Colonic mucosa (tissue), 4 donors: Measurements from ENCODE around the gene FOS. TPM values are rescaled to one million over a fixed set of nuclear protein-coding genes. Genes with fewer than 3 reads are reported as not detected.

Source experiments
- DNase-seq: peaks from one replicate; pipeline ENCODE4 v3.0.0-alpha.2; 2020
- H3K27ac ChIP-seq: fragments of 200-600 bp; one replicate; pipeline ENCODE4 v1.8.0; 2021
- H3K27me3 ChIP-seq: fragments of 200-600 bp; one replicate; pipeline ENCODE4 v1.8.0; 2021
- H3K36me3 ChIP-seq: fragments of 200-600 bp; one replicate; pipeline ENCODE4 v1.8.0; 2021
- H3K4me1 ChIP-seq: fragments of 200-600 bp; one replicate; pipeline ENCODE4 v1.8.0; 2021; ENCODE audit warnings: mild to moderate bottlenecking
- H3K4me3 ChIP-seq: fragments of 200-600 bp; one replicate; pipeline ENCODE4 v1.8.0; 2021
- H3K9ac ChIP-seq, 2 donors: one replicate each; pipeline ENCODE4 v1.7.0; 2013; ENCODE audit warnings: control low read depth in 2 of 2, low read depth in 2 of 2, low read length in 2 of 2
- H3K9me3 ChIP-seq: fragments of 200-600 bp; one replicate; pipeline ENCODE4 v1.8.0; 2021
- intact Hi-C: fragments of 100-400 bp; cut with DNase I; formaldehyde crosslinking; loops from one replicate; pipeline ENCODE4 v1.14.1; 2022
- total RNA-seq, 2 donors: library from RNA; stranded (reverse); fragmentation: NEBNext Ultra II Directional in 1 of 2; extraction: Animal tissue kit (Norgen Biotek cat#: 25700) in 1 of 2; gene quantifications; one replicate each; pipeline ENCODE4 v1.2.1, GENCODE V29; 2021
- TF ChIP-seq, protein P1 (sequence below): fragments of 200-600 bp; IDR thresholded peaks from one replicate; pipeline ENCODE4 v1.8.0; 2022; ENCODE audit warnings: antibody characterized with exemption, mild to moderate bottlenecking
- donor health status: healthy.
- donor health status: DM: no; HTN: no; CAD: no.
- donor health status: DM: no; HTN: no; CAD: no.

Gene FOS
- total RNA-seq, 2 donors from 2014 or later = 86.9 to 98.4 TPM

DNA sequence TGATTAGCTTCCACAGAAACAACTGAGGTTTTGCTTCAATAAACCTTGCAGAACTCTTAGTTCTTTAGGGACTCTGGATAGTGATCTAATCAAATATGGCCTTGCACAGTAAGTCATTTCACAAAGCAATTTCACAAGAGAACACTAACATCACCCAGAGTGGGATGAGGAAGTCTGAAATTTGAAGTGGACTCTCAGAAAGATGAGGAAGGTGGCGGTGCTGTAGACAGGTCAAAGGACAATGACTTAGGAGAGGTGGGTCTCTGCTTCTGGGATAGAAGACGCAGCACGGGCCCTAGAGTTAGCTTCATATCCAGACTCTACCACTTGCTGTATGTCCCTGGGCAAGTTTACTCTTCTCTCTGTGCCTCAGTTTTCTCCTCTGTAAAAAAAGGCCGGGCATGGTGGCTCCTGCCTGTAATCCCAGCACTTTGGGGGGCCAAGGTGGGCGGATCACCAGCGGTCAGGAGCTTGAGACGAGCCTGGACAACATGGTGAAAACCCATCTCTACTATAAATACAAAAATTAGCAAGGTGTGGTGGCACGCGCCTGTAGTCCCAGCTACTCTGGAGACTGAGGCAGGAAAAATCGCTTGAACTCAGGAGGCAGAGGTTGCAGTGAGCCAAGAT lies 18.9 kb downstream of the FOS start:
- no peaks in the 10 kb centered on the region for H3K4me1 ChIP-seq
- DNase-seq = no peak
- TF ChIP-seq, protein P1, sequence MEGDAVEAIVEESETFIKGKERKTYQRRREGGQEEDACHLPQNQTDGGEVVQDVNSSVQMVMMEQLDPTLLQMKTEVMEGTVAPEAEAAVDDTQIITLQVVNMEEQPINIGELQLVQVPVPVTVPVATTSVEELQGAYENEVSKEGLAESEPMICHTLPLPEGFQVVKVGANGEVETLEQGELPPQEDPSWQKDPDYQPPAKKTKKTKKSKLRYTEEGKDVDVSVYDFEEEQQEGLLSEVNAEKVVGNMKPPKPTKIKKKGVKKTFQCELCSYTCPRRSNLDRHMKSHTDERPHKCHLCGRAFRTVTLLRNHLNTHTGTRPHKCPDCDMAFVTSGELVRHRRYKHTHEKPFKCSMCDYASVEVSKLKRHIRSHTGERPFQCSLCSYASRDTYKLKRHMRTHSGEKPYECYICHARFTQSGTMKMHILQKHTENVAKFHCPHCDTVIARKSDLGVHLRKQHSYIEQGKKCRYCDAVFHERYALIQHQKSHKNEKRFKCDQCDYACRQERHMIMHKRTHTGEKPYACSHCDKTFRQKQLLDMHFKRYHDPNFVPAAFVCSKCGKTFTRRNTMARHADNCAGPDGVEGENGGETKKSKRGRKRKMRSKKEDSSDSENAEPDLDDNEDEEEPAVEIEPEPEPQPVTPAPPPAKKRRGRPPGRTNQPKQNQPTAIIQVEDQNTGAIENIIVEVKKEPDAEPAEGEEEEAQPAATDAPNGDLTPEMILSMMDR = no peak
- H3K27ac ChIP-seq = no peak overlapping the region
- no peaks in the 10 kb centered on the region for H3K9me3 ChIP-seq
- peak overlapping the region in 1 of 2 donors; percentile 28 for H3K9ac ChIP-seq
- no peak overlapping the region for H3K4me3 ChIP-seq
- H3K36me3 ChIP-seq = no peaks in the 10 kb centered on the region
- H3K27me3 ChIP-seq = no peaks in the 10 kb centered on the region
- intact Hi-C loops = no loop called here

DNA sequence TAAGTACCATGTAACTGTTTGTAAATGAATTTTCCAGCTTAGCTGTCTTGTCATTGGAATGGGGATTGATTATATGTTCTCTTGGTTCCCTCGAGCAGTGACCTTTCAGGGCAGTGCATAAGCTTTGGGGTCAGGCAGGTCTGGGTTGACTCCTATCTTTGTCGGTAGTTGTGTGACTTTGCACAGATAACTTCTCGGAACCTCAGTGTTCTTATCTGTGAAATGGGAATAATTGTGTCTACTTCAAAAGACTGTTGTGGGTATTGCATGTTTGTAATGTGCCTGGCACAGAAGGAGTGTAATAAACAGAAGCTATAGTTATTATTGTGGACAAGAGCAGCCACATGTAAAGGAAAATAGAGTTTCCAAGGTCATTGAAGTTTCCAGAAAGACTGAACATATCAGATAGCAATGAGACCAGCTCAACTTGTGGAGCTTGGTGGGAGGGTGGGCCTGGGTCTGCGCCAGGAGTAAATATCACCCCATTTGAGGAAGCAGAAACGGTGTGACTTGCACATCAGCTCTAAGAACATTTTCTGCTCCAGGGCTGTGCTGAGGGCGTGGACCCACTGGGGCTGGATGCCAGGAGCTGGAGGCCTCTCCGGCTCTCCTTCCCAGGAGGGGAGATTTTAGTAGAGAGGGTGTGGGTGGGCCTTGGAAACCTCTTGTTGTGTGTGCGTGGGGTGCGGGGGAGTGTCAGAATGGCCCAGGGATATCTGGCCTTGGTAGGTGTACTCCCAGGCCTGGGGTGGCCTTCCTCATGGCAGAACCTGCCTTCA lies 19.7 kb downstream of the FOS start:
- H3K4me3 ChIP-seq = no peak overlapping the region
- H3K9me3 ChIP-seq = no peaks in the 10 kb centered on the region
- H3K36me3 ChIP-seq = no peaks in the 10 kb centered on the region
- peak overlapping the region; percentile 36 for H3K27ac ChIP-seq
- intact Hi-C loops = no loop called here
- DNase-seq = peak; percentile 57
- H3K27me3 ChIP-seq = no peaks in the 10 kb centered on the region
- TF ChIP-seq, protein P1 = no peak
- no peaks in the 10 kb centered on the region for H3K4me1 ChIP-seq
- H3K9ac ChIP-seq = peak overlapping the region in 1 of 2 donors; percentile 29

DNA sequence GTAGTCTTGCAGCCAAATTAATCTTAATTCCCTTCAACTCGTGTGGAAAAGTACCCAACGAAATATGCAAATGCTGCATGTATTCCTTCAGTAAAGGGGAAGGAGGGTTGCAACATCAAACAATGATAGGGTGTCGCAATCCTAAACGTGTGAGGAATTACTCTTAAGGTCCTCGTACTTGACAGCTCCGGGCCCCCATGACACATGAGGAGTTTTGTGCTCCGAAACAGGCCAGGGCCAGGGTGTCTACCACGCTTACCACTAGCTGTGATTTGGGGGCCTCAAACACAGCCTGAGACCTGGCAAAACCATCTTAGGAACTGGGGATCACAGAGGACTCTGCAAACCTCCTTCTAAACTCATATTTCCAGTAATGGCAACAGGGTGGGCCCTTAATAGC lies 20.4 kb downstream of the FOS start:
- intact Hi-C loops = no loop called here
- H3K9me3 ChIP-seq = no peaks in the 10 kb centered on the region
- no peak for DNase-seq
- TF ChIP-seq, protein P1 = no peak
- peak overlapping the region; percentile 36 for H3K27ac ChIP-seq
- H3K36me3 ChIP-seq = no peaks in the 10 kb centered on the region
- H3K4me3 ChIP-seq = no peak overlapping the region
- H3K9ac ChIP-seq = peak overlapping the region in 1 of 2 donors; percentile 29
- H3K27me3 ChIP-seq = no peaks in the 10 kb centered on the region
- H3K4me1 ChIP-seq = no peaks in the 10 kb centered on the region

DNA sequence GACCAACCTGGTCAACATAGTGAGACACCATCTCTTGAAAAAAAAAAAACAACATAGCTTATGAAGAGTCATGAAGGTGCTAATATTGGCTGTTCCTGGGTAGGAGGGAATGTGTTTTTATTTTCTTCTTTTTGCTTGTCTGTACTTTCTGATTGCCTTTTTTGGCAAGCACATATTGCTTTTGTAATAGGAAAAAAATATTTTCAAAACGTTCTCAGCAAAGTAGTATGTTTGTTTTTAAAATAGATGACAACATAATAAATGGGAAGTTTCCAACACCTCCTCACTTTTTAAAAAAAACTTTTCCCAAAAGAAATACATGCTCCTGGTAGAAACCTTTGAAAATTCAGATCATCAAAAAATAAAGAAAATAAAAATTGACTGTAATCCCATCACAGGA lies 20.9 kb downstream of the FOS start:
- DNase-seq = no peak
- H3K9ac ChIP-seq = no peak overlapping the region
- H3K4me3 ChIP-seq = no peak overlapping the region
- TF ChIP-seq, protein P1 = no peak
- H3K27ac ChIP-seq = no peak overlapping the region
- H3K36me3 ChIP-seq = no peaks in the 10 kb centered on the region
- no peaks in the 10 kb centered on the region for H3K27me3 ChIP-seq
- no peaks in the 10 kb centered on the region for H3K4me1 ChIP-seq
- H3K9me3 ChIP-seq = no peaks in the 10 kb centered on the region
- intact Hi-C loops = no loop called here

DNA sequence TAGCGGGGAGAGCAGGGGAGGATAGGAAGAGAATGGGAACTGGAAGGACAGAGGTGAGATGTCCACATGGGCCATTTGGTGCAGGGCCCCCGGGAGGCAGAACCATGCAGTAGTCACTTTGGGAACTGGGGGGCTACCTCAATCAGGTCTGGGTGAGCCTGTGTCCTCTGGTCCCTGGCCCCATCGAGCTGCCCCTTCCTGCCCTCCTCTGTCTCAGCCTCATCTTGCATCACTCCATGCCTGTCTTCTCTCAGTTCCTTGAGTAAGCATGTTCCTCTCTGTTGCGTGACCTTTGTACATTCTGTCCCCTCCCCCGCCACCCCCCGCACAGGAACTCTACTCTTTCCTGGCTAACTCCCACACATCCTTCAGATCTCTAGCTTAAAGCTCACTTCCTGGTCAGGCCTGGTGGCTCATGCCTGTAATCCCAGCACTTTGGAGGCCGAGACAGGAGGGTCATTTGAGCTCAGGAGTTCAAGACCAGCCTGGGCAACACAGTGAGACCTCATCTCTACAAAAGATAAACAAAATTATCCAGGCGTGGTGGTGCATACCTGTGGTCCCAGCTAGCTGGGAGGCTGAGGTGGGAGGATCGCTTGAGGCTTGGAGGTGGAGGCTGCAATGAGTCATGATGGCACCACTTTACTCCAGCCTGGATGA lies 23.2 kb downstream of the FOS start:
- TF ChIP-seq, protein P1 = no peak
- no peaks in the 10 kb centered on the region for H3K27me3 ChIP-seq
- H3K27ac ChIP-seq = no peak overlapping the region
- H3K36me3 ChIP-seq = no peaks in the 10 kb centered on the region
- H3K9me3 ChIP-seq = no peaks in the 10 kb centered on the region
- intact Hi-C loops = loop anchor here (2.0 to 10.0 kb wide), 2 partner anchors 169 to 357 kb away; no protein-coding TSS in a partner anchor
- no peak overlapping the region for H3K4me3 ChIP-seq
- peak; percentile 59 for DNase-seq
- no peak overlapping the region for H3K9ac ChIP-seq
- H3K4me1 ChIP-seq = no peaks in the 10 kb centered on the region
